Measurements from ENCODE around the gene CALN1.
"Not testable (repeated sequence)": the region's sequence is repeated elsewhere in the genome, so short reads cannot be mapped to it uniquely, and the experiment has no call there.

The CALN1 gene

GRCh38 chr7:72408966-72409637 lies 3.0 kb downstream of the CALN1 start:
- DNase-seq, result no peak

DNA sequence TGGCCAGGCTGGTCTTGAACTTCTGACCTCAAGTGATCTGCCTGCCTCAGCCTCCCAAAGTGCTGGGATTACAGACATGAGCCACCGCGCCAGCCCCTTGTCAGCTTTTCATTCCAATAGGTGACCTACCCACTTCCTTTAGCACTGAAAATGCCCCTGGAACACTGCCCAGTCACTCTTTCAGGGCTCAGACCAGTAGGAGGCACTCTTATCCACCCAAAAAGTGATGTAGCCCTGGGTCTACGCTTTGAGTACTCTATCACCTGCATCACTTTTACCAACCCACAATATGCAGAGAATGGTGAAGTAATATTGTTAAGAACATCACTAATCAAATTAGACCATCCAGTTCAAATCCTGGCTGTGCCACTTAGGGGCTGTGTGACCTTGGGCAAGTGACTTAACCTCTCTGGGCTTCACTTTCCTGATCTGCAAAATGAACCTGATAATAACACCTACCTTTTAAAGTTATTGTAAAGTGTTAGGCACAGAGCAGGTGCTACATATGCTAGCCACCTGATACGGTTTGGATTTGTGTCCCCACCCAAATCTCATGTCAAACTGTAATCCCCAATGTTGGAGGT lies 5.2 kb downstream of the CALN1 start:
- DNase-seq, result no peak

DNA sequence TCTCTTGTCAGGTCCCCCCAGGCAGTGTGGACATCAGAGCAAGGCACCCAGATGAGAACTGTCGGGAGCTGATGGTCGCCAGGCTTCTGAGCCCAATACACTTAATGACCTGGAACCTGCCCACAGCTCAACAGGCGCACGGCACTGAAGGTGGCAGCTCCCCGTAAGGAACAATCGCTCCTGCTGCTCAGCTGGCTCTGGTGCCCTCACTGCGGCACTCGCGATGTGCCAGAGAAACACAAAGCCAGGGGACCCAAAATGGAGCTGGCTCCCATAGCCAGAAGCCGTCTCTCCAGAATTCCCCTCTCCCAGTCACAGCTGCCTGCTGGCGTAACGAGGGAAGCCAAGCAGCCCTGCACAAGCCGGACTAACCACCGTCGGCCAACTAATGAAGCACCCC lies 6.3 kb downstream of the CALN1 start:
- DNase-seq, result no peak

GRCh38 chr7:72405418-72405817 lies 6.7 kb downstream of the CALN1 start:
- DNase-seq, result no peak

- no peak for DNase-seq
These were observed 7.4 kb downstream of the CALN1 start for GRCh38 chr7:72404743-72405142.

GRCh38 chr7:72403458-72404076 lies 8.6 kb downstream of the CALN1 start:
- DNase-seq, result no peak

DNA sequence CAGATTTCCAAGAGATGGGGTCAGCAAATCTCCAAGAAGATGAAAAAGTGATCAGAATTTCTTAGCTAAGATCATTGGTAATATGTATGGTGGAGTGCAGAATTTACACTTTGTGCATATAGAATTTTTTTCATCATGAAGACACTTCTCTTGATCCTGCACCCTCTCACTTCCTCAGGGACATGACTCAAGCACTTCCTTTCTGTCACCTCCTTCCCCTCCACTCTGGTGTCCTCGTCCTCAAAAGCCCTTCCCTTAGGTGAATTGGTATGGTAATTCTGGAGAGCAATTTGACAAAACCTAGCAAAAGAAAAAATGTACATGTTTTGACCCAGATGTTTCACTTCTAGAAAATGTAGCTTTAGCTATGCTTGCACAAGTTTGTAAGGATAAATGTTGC lies 18.1 kb downstream of the CALN1 start:
- DNase-seq, result no peak

GRCh38 chr7:72391821-72392377 lies 20.2 kb downstream of the CALN1 start:
- DNase-seq, result no peak

DNA sequence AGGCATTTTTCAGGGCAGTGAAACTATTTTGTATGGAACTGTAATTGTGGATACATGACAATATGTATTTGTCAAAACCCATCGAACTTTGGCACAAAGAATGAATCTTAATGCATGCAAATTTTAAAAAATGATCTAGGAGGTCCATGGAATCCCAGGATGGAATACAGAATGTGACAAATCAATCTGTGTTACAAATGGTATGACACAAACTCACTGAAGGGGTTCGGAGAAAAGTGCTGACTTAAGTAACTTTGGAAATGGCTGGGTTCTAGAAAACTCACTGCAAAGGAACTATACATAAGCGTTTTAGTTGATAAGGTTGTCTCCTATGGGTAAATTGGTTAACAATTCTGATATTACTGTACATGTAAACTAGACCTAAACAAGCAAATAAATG lies 26.0 kb downstream of the CALN1 start:
- DNase-seq, result no peak

- DNase-seq, result no peak
These were observed 49.9 kb downstream of the CALN1 start for GRCh38 chr7:72362246-72362645.

DNA sequence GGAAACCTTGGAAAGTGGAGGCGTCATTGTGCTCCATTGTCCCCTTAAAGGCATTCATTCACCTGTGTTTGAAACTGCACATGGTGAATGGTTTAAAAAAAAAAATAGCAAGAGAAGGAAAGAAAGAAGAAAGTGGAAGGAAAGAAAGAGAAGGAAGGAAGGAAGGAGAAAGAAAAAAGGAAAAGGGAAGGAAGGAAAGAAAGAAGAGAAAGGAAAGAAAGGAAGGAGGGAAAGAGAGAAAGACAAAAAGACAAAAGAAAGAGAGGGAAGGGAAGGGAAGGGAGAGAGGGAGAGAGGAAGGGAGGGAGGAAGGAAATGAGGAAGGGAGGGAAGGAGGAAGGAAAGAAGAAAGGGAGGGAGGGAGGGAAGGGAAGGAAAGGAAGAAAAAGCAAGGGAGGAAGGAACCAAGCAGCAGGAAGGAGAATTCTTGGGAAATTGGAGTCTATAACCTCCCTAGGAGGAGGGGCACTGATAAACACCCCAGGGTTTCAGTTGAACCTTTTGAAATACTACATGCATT lies 66.9 kb downstream of the CALN1 start:
- DNase-seq, result no peak

- DNase-seq, result no peak
These were observed 68.1 kb downstream of the CALN1 start for GRCh38 chr7:72343991-72344390.

- DNase-seq, result not testable (repeated sequence)
These were observed 68.8 kb downstream of the CALN1 start for GRCh38 chr7:72343354-72343753.

DNA sequence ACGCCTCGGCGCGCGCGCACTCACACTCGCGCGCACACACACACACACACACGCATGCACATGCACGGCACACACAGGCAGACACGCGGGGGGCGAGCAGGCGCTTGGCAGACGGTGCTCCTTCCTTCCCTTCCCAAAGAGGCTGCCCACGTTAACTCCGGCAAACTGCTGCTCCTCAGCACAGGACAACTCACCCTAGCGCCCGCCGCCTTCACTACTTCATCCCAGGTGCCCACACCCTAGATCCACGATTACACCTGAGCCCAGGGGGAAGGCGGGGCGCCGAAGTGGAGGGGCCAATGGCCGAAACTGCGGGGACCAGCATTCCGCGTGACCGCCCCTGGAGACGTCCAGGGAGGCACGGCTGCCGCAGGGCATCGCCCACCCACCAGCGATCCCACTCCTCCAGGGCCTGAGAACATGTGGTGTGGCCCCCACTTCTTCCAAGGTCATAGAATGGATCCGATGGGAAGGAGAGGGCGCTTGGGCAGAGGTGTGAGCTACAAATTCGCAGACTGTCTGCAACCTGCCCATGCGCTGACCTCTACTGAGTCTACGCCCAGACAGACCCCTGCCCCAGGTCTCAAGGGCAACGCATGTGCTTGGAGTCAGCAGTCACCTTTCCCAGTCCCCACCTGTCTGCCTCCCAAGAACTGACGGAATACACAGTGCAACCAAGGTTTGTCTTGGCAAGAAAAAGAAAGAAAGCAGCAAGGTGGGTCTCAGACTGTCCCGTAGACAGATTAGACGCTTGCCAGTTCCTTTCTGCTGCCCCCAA lies 74.6 kb downstream of the CALN1 start:
- no peak for DNase-seq

DNA sequence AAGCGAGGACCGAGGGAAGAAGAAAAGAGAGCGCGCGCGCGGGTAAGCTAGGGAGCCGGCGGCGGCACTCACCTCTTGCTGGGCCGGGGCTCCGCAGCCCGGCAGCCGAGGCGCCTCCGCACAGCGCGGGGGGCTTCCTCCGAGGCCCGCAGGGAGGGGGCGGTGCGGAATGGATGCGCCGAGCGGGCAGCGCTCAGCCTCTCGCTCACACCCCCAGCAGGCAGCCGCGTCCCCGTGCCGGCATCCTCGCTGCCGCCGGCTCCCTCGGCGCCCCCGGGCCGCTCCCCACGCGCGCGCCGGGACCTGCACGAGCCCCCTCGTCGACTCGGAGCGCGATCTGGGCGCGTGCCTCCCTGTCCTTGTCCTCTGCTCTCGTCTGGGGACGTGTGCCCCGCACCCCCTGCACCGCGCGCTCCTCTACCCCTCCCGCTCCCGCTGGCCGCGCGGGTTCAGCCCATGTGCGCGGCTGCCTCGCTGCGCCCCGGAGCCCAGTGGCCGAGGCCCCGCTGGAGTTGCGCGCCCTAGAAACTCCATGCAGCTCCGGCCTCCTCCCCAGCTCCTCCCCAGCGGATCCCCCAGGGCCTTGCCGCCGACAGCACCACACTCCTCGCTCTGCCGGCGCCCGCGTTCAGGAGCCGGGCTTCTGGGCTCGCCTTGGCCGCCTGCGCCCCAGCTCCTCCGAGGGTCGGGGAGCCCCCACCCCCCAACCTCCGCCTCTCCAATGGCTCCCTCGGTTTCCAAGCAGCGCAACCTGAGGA lies 75.3 kb downstream of the CALN1 start:
- DNase-seq, result no peak

GRCh38 chr7:72336382-72336631 lies 75.8 kb downstream of the CALN1 start:
- no peak for DNase-seq

DNA sequence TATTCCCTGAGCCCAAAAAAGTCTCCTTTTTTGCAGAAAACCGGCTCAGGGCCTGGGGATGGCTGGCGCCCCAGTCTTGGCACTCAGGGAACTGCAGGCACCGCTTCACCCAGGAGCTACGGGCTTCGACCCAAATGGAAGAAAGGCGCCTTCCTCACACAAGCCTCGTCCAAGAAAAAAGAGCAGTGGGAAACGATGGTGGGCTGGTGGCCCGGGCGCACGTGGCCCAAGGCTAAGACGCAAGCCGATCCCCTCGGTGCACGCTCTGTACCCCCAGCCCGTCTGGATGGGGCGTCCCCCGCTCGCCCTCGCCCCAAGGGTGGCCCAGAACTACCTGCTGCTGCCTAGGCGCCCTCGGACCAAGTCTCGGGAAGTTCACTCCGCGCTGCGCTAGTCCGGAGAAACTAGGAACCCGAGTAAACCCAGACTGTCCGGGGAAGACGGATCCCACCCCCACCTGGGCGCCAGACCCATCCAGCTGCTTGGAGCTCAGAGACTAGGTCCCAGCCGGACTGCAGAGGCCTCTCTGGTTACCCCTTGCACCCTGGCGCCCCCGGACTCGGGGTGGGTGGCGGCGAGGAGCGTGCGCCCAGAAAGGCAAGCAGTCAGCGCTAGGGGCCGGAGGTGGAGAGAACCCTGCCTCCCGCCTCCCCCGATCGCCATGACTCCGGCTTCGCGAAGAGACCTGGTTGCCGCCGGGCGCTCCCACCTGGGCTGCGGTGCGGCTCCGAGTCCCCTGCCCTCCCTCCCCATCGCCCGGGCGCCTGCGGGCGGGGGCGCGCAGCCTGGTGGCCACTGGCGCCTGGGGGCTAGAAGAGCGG lies 76.4 kb downstream of the CALN1 start:
- DNase-seq, result no peak

- no peak for DNase-seq
These were observed 77.4 kb downstream of the CALN1 start for GRCh38 chr7:72334698-72335097.

- DNase-seq, result no peak
These were observed 78.1 kb downstream of the CALN1 start for GRCh38 chr7:72334066-72334465.

- no peak for DNase-seq
These were observed 85.3 kb downstream of the CALN1 start for GRCh38 chr7:72326811-72327210.

DNA sequence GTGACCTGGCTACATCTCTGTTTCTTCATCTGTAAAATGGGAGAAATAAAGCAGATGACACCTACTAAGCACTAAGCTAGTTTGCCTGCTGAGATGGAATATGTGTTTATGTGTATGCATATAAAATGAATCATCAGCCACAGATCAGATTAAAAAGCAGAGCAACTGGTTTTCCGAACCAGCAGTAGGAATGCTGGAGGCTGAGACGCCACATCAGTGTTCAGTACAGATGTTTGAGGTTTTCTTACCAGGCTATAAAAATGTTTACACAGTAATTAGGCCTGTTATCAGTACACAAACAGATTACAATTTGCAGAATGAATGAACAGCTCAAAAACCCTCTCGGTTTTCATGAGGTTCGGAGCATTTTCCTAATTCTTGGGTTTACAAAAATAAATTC lies 85.8 kb downstream of the CALN1 start:
- DNase-seq, result no peak

DNA sequence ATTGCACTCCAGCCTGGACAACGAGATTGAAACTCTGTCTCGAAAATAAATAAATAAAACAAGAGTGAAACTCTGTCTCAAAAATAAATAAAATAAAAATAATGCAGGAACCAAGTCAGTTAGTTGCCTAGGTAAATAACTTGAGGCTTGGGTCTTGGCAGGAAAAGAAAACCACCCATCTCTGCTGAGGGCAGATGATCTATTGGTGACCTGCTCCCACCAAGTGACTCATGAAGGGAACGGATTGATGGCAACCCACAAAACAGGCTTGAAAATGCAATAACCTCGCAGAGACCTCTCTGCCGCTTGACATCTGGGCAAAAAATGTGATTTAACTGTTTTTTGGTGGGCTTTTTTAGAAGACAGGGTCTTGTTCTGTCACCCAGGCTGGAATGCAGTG lies 86.6 kb downstream of the CALN1 start:
- DNase-seq, result no peak

All from NCI-H446 (cell line).